Neutrophil (primary cell): ENCODE data around the gene HSFX3.

Experiments
- H3K27ac ChIP-seq: fragments of 200-600 bp; sonication (generic); 2 replicates; pipeline ENCODE4 v1.5.1; 2016; ENCODE audit warnings: mild to moderate bottlenecking, moderate library complexity
- H3K27me3 ChIP-seq: fragments of 200-600 bp; sonication (generic); 2 replicates; pipeline ENCODE4 v1.6.0; 2016; ENCODE audit warnings: mild to moderate bottlenecking
- H3K36me3 ChIP-seq: fragments of 200-600 bp; sonication (generic); 2 replicates; pipeline ENCODE4 v1.5.1; 2017
- H3K4me1 ChIP-seq, 2 experiments: fragments of 200-600 bp in 1 of 2; sonication (generic) in 1 of 2; 1 replicate in 1 of 2; 2 replicates in 1 of 2; pipeline versions ENCODE4 v1.5.1 to v1.6.1; 2013 to 2016; ENCODE audit warnings: low read depth in 1 of 2, low read length in 1 of 2, mild to moderate bottlenecking in 1 of 2, moderate library complexity in 1 of 2; ENCODE audit not compliant: control insufficient read depth in 1 of 2, insufficient read depth in 1 of 2
- H3K4me3 ChIP-seq, 2 experiments: fragments of 200-600 bp in 1 of 2; sonication (generic) in 1 of 2; 1 replicate in 1 of 2; 2 replicates in 1 of 2; pipeline ENCODE4 v1.5.1; 2013 to 2016; ENCODE audit warnings: low read depth in 1 of 2, low read length in 1 of 2, mild to moderate bottlenecking in 1 of 2, moderate library complexity in 1 of 2
- H3K9me3 ChIP-seq: fragments of 200-600 bp; sonication (generic); 2 replicates; pipeline ENCODE4 v1.5.1; 2016
- CTCF ChIP-seq: fragments of 200-600 bp; sonication (generic); IDR thresholded peaks from 2 replicates; pipeline ENCODE4 v1.5.1; 2016; ENCODE audit warnings: antibody characterized with exemption

Gene HSFX3

GRCh38 chrX:149512225-149512885, 37.4 kb downstream of the HSFX3 start:
- H3K9me3 ChIP-seq, result no peaks in the 10 kb centered on the region
- peaks cover 8 to 13% of the 10 kb centered on the region in 2 experiments for H3K4me1 ChIP-seq
- no peak overlapping the region for H3K4me3 ChIP-seq
- H3K27me3 ChIP-seq, result no peaks in the 10 kb centered on the region
- no peaks in the 10 kb centered on the region for H3K36me3 ChIP-seq
- peak overlapping the region; percentile 50 for H3K27ac ChIP-seq
- peak; percentile 70 for TF ChIP-seq CTCF

GRCh38 chrX:149511081-149511480, 38.6 kb downstream of the HSFX3 start:
- Histone ChIP-seq H3K4me3 (no peak overlapping the region), H3K4me1 (peaks cover 5 to 8% of the 10 kb centered on the region in 2 experiments), H3K36me3 (no peaks in the 10 kb centered on the region), H3K27ac (no peak overlapping the region), H3K9me3 (no peaks in the 10 kb centered on the region), H3K27me3 (no peaks in the 10 kb centered on the region)
- no peak for TF ChIP-seq CTCF

GRCh38 chrX:149510386-149510785, 39.3 kb downstream of the HSFX3 start:
- no peaks in the 10 kb centered on the region for H3K9me3 ChIP-seq

GRCh38 chrX:149508467-149508866, 41.3 kb downstream of the HSFX3 start:
- no peaks in the 10 kb centered on the region for H3K9me3 ChIP-seq
- H3K27ac ChIP-seq, result no peak overlapping the region
- TF ChIP-seq CTCF, result no peak
- H3K4me1 ChIP-seq, result peaks cover 4 to 13% of the 10 kb centered on the region in 2 experiments
- H3K27me3 ChIP-seq, result no peaks in the 10 kb centered on the region
- no peak overlapping the region for H3K4me3 ChIP-seq
- H3K36me3 ChIP-seq, result no peaks in the 10 kb centered on the region

More at GRCh38 chrX:149510386-149510785, 39.3 kb downstream of the HSFX3 start:
- no peak overlapping the region for H3K4me3 ChIP-seq
- H3K27ac ChIP-seq, result no peak overlapping the region
- H3K36me3 ChIP-seq, result no peaks in the 10 kb centered on the region
- no peaks in the 10 kb centered on the region for H3K27me3 ChIP-seq
- peaks cover 4% of the 10 kb centered on the region in 2 experiments for H3K4me1 ChIP-seq
- TF ChIP-seq CTCF, result no peak

DNA sequence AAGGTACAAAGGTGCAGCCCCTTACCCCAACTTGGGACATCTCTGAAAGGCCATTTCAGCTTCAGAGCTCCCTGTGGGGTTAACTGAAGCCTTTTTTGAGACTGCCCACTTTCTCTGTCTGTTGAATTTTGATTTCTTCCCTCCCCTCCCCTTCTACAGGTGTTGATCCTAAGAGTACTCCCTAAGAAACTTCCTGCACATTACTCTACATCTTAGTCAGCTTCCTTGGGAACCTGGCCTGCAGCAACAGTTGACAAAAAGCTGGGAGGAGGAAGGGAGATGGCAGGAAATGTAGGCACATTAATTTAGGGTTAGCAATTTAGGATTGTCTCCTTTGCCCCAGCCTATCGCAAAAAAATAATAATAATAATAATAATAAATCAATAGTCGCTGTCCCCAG, 43.4 kb downstream of the HSFX3 start:
- Histone ChIP-seq H3K4me3 (no peak overlapping the region), H3K27ac (no peak overlapping the region), H3K9me3 (no peaks in the 10 kb centered on the region), H3K4me1 (peaks cover 12 to 24% of the 10 kb centered on the region in 2 experiments), H3K36me3 (peaks cover 17% of the 10 kb centered on the region), H3K27me3 (no peaks in the 10 kb centered on the region)
- TF ChIP-seq CTCF, result no peak
